GM21526 (cell line): ENCODE measurements around the gene DAAM2.

Experiments used
- ATAC-seq: cut with Tn5 transposase; IDR thresholded peaks from one replicate; pipeline ENCODE4 v1.9.1; 2021; ENCODE audit warnings: moderate library complexity; ENCODE audit not compliant: unreplicated experiment, low FRiP score

Gene DAAM2

GRCh38 chr6:39880594-39880993, 88.4 kb downstream of the DAAM2 start:
- no peak for ATAC-seq

GRCh38 chr6:39881851-39882530, 89.8 kb downstream of the DAAM2 start:
- ATAC-seq, result no peak

- ATAC-seq, result no peak
Measured at GRCh38 chr6:39882531-39882899, 90.3 kb downstream of the DAAM2 start.

DNA sequence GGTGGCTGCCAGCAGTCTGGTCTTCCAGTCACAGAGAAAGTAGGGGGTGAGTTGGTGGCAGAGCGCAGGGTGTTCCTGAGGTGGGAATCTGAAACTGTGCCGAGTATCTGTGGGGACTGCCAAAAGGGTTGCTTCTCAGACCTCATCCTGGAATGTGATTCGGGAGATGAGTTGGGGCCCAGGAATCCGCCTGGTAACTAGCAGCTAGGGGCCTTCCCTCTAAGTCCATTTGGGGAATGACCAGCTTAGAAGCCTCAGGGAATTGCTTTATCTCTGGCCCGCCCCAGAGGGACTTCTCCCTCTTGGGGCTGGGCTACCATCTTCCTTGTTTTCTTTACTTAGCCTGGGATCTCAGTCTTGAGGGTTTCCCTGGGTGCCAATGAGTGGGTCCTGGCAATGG, 92.5 kb downstream of the DAAM2 start:
- no peak for ATAC-seq

- ATAC-seq, result no peak
Measured at GRCh38 chr6:39885691-39886090, 93.5 kb downstream of the DAAM2 start.

DNA sequence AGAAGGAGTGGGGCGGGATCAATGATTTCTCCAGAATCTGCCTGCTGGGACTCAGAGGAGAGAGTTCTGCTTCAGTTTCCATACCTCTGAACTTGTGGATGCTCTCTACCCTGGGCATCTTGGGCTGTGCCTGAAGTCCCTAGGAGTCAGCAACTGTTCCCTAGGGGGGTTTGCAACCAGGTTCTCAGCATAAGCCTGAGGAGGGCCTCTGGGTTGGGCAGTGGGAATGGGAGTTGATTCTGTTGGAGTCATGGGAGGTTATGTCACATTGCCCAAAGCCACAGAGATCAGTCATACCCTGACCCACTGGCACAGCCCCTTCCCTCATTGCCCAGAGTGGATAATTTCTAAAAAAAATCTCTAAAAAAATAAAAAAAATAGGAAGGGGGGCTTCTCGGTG, 94.7 kb downstream of the DAAM2 start:
- no peak for ATAC-seq

DNA sequence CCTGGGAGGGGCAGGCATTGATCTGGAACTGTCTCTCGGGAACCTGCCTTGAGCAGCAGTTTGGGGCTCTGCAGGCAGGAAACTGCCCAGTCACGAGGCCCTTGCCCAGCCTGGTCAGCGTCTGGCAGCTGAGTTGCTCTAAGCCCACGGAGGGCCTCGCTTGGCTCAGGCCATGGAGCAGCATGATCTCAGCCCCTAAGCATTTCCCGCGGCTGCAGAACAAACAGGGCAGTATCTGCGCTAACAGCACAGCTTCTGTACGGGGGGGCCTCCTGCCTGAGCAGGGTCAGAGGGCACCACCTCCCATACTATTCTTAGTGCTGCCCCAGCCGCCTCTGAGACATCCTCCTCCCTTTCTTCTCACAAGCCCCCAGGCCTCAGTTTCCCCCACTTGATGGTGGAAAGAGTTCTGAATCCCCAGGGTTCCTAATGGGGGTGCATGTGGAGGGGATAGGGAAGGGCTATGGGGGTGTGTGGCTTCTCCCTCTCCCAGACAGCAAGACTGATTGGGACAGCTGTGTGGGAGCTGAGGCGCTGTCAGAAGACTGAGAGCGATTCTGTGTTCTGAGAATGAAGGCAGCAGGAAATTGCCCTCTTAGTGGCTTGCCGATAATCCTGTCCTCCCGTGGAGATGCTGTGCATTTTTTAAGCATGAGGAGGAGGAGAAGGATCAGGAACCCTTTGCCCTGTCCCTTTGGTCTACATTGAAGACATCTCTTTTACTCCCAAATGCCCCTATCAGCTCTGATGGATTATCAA, 95.7 kb downstream of the DAAM2 start:
- no peak for ATAC-seq

DNA sequence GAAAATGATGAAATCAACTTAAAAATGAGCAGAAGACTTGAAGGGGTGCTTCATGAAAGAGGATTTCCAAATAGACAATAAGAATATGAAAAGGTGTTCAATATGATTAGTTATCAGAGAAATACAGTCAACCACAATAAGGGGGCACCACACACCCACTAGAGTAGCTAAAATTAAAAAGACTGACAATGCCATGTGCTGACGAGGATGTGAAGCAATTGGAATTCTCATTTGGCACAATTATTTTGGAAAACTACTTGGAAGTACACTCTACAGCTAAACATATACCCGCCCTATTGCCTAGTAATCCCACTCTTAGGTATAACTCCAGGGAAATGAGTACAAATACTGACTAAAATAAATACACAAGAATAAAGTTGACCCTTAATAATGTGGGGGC, 97.1 kb downstream of the DAAM2 start:
- no peak for ATAC-seq

DNA sequence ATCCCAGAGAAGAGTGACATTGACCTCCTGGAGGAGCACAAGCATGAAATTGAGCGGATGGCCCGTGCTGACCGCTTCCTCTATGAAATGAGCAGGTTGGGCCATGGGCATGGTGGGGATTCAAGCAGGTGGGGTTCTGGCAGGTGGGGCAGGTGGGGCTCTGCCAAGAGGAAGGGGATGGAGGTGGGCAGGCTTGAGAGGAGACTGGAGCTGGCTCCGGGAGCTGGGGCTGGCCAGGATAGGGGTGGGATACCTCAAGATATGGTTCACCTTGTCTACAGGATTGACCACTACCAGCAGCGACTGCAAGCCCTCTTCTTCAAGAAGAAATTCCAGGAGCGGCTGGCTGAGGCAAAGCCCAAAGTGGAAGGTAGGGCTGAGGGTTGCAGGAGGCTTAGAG, 99.2 kb downstream of the DAAM2 start:
- ATAC-seq, result no peak

- no peak for ATAC-seq
Measured at GRCh38 chr6:39891976-39892375, 99.8 kb downstream of the DAAM2 start.

GRCh38 chr6:39892490-39893129, 100.4 kb downstream of the DAAM2 start:
- no peak for ATAC-seq

DNA sequence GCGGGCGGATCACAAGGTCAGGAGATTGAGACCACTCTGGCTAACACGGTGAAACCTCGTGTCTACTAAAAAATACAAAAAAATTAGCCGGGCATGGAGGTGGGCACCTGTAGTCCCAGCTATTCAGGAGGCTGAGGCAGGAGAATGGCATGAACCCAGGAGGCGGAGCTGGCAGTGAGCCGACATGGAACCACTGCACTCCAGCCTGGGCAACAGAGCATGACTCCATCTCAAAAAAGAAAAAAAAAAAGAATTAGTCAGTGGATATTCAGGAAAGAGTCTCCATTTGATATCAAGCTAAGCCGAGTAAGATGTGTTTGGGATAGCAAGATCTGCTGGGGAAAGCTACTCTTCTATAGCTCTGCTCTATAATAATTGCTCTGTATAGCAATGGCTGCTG, 101.1 kb downstream of the DAAM2 start:
- no peak for ATAC-seq

GRCh38 chr6:39896701-39897100, 104.5 kb downstream of the DAAM2 start:
- no peak for ATAC-seq

DNA sequence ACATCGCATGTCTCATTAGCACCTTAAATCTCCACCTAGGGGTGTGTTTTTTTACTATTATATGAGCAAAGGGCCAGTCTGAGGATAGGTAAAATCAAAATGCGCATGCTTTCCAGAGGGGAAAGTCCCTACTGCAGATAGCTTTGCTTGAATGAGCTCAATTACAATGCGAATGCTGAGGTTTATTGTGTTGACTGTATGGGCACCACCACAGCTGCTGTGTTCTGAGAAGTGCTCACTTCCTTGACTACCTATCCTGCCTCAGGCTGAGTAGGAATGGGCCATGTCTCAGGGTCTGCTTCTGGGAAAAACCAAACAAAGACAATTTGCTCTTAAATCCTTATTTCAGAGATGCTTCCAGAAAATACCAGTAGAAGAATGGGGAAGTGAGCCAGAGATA, 105.5 kb downstream of the DAAM2 start:
- ATAC-seq, result no peak

DNA sequence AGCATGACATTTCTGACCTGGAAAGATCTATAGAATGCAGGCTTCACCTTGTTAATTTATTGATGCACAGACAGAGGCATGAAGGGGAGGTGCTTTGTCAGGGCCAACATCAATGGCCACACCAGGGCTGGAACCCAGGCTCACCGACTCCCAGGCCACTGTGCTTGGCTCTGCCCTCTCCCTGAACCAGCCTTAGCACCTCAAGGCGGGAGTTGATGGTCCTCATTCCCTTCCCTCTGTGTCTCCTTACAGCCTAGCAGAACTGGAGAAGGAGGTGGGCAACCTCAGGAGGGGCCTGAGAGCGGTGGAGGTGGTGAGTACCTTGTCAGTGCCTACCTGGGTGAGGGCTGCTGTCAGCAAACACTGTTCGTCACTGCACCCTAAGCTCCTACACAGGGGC, 106.4 kb downstream of the DAAM2 start:
- ATAC-seq, result no peak

GRCh38 chr6:39899554-39900295, 107.5 kb downstream of the DAAM2 start:
- ATAC-seq, result no peak

- ATAC-seq, result no peak
Measured at GRCh38 chr6:39901116-39901655, 109.0 kb downstream of the DAAM2 start.

GRCh38 chr6:39901670-39902069, 109.5 kb downstream of the DAAM2 start:
- no peak for ATAC-seq

DNA sequence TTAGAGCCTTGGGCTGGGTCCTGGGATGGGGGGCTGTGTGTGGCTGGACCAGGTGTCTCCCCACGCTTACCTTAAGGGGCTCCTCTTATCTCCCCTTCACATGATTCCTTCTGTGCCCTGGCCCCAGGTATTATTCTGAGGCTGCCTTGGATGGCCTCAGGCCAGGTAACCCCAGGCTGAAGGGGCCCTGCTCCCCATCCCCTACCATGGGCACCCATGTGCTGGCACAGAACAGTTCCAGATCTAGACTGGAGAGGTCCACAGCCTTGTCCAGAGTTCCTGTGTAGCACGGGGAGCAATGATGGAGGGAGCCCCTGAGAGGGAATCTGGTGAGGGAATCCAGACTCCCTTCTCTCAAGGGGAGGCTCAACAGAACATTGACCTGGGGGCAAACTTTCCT, 110.0 kb downstream of the DAAM2 start:
- no peak for ATAC-seq

GRCh38 chr6:39902786-39903465, 110.8 kb downstream of the DAAM2 start:
- ATAC-seq, result no peak
